HepG2 (cell line): Measurements from ENCODE around the gene CARS1. TPM values are rescaled to one million over a fixed set of nuclear protein-coding genes. Genes with fewer than 3 reads are reported as not detected.

Experiments
- GMEB1 ChIP-seq: sonication (generic); formaldehyde crosslinking; IDR thresholded peaks from 2 replicates; pipeline ENCODE4 v1.5.1; 2020; ENCODE audit warnings: missing genetic modification reagents, mild to moderate bottlenecking, borderline replicate concordance
- HMGXB4 ChIP-seq, 2 experiments: sonication (generic) in 1 of 2; formaldehyde crosslinking in 1 of 2; IDR thresholded peaks; 2 replicates each; pipeline versions ENCODE4 v1.4.0 to v1.6.1; 2018 to 2020; ENCODE audit warnings: missing genetic modification reagents in 2 of 2, borderline replicate concordance in 1 of 2, low read depth in 1 of 2, mild to moderate bottlenecking in 1 of 2, missing biosample characterization in 1 of 2
- HNRNPH1 ChIP-seq: fragments of 200-400 bp; formaldehyde crosslinking; optimal IDR thresholded peaks from 2 replicates; pipeline ENCODE3; 2017; ENCODE audit warnings: mild to moderate bottlenecking, low read depth, low read length
- LRRFIP1 ChIP-seq: sonication (generic); formaldehyde crosslinking; conservative IDR thresholded peaks from 2 replicates; pipeline ENCODE4 v1.4.0; 2020; ENCODE audit warnings: missing genetic modification reagents
- MAFF ChIP-seq: IDR thresholded peaks from 2 replicates; pipeline ENCODE4 v1.6.1; 2011; ENCODE audit warnings: low read depth, low read length, improper control_type of control experiment
- NCOA2 ChIP-seq: sonication (generic); formaldehyde crosslinking; IDR thresholded peaks from 2 replicates; pipeline ENCODE4 v1.8.0; 2022; ENCODE audit warnings: inconsistent platforms
- RERE ChIP-seq: IDR thresholded peaks from 2 replicates; pipeline ENCODE4 v1.6.1; 2016; ENCODE audit warnings: low read depth, missing genetic modification reagents, missing compliant biosample characterization
- ZEB1 ChIP-seq: IDR thresholded peaks from 2 replicates; pipeline ENCODE4 v1.6.1; 2012; ENCODE audit warnings: mild to moderate bottlenecking, low read depth, inconsistent platforms; ENCODE audit not compliant: insufficient replicate concordance
- ZFP36L2 ChIP-seq: sonication (generic); formaldehyde crosslinking; IDR thresholded peaks from 2 replicates; pipeline ENCODE4 v1.4.0; 2020; ENCODE audit warnings: missing genetic modification reagents
- ZFYVE20 ChIP-seq: sonication (generic); formaldehyde crosslinking; IDR thresholded peaks from 2 replicates; pipeline ENCODE4 v1.8.0; 2023; ENCODE audit warnings: low read depth, mild to moderate bottlenecking, moderate library complexity, missing genetic modification reagents, borderline replicate concordance
- ZNF12 ChIP-seq: sonication (generic); formaldehyde crosslinking; IDR thresholded peaks from 2 replicates; pipeline ENCODE4 v1.5.0; 2020; ENCODE audit warnings: missing genetic modification reagents
- ZNF547 ChIP-seq: sonication (generic); formaldehyde crosslinking; IDR thresholded peaks from 2 replicates; pipeline ENCODE4 v1.5.1; 2020; ENCODE audit warnings: mild to moderate bottlenecking, missing genetic modification reagents
- ZNF564 ChIP-seq: sonication (generic); formaldehyde crosslinking; IDR thresholded peaks from 2 replicates; pipeline ENCODE4 v1.8.1; 2023; ENCODE audit warnings: mild to moderate bottlenecking, missing genetic modification reagents
- ZNF674 ChIP-seq: sonication (generic); formaldehyde crosslinking; IDR thresholded peaks from 2 replicates; pipeline ENCODE4 v1.5.0; 2020; ENCODE audit warnings: low read depth, mild to moderate bottlenecking, missing genetic modification reagents
- ZNF850 ChIP-seq: sonication (generic); formaldehyde crosslinking; conservative IDR thresholded peaks from 2 replicates; pipeline ENCODE4 v1.9.0; 2021; ENCODE audit warnings: mild to moderate bottlenecking, missing genetic modification reagents
- ZSCAN9 ChIP-seq: IDR thresholded peaks from 2 replicates; pipeline ENCODE4 v1.6.1; 2016; ENCODE audit warnings: borderline replicate concordance
- ZUFSP ChIP-seq: sonication (generic); formaldehyde crosslinking; IDR thresholded peaks from 2 replicates; pipeline ENCODE4 v1.9.0; 2021; ENCODE audit warnings: missing genetic modification reagents, mild to moderate bottlenecking, borderline replicate concordance
- polyA plus RNA-seq, 8 experiments: library from polyadenylated mRNA; depleted of rRNA in 3 of 8; stranded (reverse) in 7 of 8; unstranded in 1 of 8; fragments of >200 nt; fragmentation: Illumina TruSeq in 4 of 8; extraction: Trizol in 4 of 8; gene quantifications; 2 replicates each; pipeline versions ENCODE4 v1.2.1 to v1.2.3, GENCODE V29; 2011 to 2016; ENCODE audit warnings: low read depth in 4 of 8, missing spikeins in 1 of 8, mixed read lengths in 1 of 8; ENCODE audit not compliant: insufficient read depth in 1 of 8
- total RNA-seq, 5 experiments: library from RNA; depleted of rRNA; stranded (reverse); fragments of >200 nt; fragmentation: Illumina TruSeq; extraction: Trizol; gene quantifications; 2 replicates each; pipeline ENCODE4 v1.2.3, GENCODE V29; 2016; ENCODE audit warnings: low read depth in 1 of 5

Gene CARS1
- total and polyA plus RNA-seq, 2 of the 13 experiments (the other 11 are each of a cell fraction or from before 2014, with no cell fraction given), result 33.8 to 47.0 TPM

GRCh38 chr11:3021125-3021524 is 36.1 kb downstream of the CARS1 start (continued):
- TF ChIP-seq ZNF564 (CRISPR knock-in tag) (no peak), LRRFIP1 (CRISPR knock-in tag) (no peak), ZEB1 (no peak), GMEB1 (CRISPR knock-in tag) (no peak), MAFF (no peak), HMGXB4 (CRISPR knock-in tag; IDR thresholded peaks at IDR 0.05; ENCODE audit: borderline replicate concordance in 1 of 2, low read depth in 1 of 2) (peak; percentile 33 to 57; a peak in 1 of 4 replicates), NCOA2 (CRISPR knock-in tag) (0 out of 2 replicates have a peak, but pooled peaks have one; percentile 9), ZSCAN9 (CRISPR knock-in tag) (0 out of 2 replicates have a peak, but pooled peaks have one; percentile 6), HNRNPH1 (no peak), RERE (CRISPR knock-in tag) (no peak), ZNF547 (CRISPR knock-in tag) (no peak), ZNF850 (CRISPR knock-in tag) (no peak), ZFYVE20 (CRISPR knock-in tag) (no peak), ZFP36L2 (CRISPR knock-in tag) (no peak), ZNF12 (CRISPR knock-in tag) (peak; percentile 80), ZNF674 (CRISPR knock-in tag) (no peak), ZUFSP (CRISPR knock-in tag) (no peak)
